HTERT RPE-1 (cell line): Measurements from ENCODE around the gene SDR42E2.
"Not testable (repeated sequence)": the region's sequence is repeated elsewhere in the genome, so short reads cannot be mapped to it uniquely, and the experiment has no call there.

Experiments used
- in situ Hi-C: fragments of 300-500 bp; cut with MboI; formaldehyde crosslinking; loops from 4 replicates; pipeline ENCODE4 v1.14.3; 2020; ENCODE audit warnings: low sequenced_read_pairs

Gene SDR42E2

DNA sequence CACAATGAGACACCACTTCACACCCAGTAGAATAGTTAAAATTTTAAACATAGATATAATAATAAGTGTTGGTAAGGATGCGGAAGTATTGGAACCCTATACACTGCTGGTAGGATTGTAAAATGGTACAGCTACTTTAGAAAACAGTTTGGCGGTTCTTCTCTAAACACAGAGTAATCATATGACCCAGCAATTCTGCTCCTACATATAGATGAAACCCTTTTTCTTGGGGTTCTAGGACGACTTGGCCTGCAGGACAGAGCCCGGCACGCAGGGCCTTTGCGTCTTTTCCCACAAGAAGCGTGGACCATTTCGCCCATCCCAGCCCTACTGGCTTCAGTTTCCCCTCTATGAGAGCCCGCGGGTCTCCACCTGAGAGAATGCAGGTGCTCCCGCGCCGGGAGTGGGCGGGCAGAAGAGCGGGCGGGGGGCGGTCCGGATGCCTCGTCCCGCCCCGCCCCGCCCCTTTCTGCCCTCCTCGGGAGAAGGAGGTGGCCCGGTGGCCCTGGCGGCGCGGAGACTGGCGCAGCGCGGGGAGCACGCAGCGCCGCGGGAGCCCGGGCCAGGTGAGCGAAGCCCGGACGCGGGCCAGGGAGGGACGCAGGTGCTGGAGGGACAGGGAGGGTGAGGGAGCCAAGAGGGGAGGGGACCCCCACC is at the start of gene SDR42E2:
Gene SDR42E2 (plus strand): TSS at position 508 of the 657 bp plus-strand sequence. CDS start 3,077 bp downstream, outside the sequence.
- in situ Hi-C loops = no loop called here

DNA sequence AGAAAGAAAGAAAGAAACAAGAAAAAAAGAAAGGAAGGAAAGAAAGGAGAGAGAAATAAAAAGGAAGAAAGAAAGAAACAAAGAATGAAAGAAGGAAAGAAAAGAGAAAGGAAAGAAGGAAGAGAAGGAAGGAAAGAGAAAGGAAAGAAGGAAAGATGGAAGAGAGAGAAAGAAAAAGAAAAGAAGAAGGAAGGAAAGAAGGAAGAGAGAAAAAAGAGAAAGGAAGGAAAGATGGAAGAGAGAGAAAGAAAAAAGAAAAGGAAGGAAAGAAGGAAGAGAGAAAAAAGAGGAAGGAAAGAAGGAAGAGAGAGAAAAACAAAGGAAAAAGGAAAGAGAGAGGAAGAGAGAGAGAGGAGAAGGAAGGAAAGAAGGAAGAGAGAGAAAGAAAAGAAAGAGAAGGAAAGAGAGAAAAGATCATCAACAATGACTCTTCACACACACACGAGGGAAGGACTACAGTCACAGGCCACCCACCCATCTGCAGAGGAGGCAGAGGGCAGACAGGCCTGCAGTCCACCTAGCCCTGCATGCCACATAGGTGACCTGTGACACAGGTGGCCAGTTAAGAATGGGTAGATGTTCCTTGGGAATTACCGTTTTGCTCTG is 46.1 kb upstream of the SDR42E2 start:
- in situ Hi-C loops = no loop called here

DNA sequence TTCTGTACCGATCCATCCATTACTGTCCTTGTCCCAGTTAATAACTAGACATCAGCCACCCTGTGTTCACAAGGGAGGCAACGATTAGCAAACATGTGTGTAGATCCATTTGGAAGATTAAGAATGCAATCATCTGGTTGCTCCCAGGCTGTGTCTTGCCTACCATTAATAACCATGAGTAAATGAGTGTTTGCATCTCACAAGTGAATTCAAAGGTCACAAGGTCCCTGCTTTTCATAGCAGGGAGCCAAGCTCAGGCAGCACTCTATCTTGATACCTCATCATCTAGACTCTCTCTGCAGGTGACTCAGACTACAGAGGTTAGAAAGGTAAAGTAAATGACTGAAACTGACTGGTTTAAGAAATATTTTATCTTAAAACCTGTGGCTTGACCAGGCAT is 44.7 kb upstream of the SDR42E2 start:
- in situ Hi-C loops = no loop called here

DNA sequence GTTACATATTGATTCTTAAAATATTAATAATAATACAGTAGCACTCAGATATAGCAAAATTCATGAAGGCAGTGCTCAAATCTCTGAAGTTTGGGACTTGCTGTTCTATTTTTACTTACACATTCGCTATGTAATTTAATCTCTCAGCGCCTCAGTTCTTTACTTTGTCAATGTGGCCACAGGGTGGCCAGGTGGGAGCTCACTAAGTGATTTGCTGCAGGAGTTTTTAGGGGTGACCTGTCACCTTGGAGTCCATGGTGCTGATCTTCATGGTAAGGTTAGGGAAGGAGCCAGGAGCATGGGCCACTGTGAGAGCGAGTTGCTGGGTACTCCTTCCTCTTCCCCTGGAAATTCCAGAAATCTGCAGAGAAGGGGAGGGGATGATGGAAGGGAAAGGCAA is 41.9 kb upstream of the SDR42E2 start:
- in situ Hi-C loops = no loop called here

DNA sequence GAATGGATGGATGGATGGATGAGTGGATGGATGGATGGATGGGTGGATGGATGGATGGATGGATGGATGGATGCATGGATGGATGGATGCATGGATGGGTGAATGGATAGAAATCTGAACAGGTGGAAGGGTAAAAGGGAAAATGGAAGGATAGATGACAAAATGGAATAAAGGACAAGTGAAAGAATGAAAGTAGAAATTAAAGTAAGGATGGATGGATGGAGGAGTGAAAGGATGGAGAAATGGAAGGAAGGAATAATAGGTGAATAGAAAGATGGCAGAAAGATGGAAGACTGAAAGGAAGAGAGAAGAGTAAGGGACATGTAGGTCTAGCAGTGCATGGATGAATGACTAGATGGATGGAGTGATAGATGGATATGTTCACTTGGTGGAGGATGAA is 40.1 kb upstream of the SDR42E2 start:
- in situ Hi-C loops = no loop called here

DNA sequence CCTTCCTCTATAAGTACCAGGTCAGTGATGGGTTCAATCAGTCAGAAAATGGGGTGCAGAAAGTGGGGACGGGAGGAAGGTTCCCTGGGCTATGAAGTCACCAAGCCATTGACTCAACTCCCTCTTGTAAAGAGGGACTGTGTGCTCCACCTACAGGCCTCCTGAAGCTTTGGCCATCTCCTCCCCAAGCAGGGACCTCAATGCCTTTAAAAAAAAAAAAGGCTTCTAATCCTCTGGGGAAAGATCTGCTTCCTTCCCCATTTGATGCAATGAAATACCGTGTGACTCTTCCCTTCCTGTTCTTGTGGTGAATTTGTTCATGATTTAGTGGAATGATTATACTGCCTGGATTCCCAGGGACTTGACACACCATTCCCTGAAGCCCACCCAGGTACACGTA is 39.2 kb upstream of the SDR42E2 start:
- in situ Hi-C loops = no loop called here

DNA sequence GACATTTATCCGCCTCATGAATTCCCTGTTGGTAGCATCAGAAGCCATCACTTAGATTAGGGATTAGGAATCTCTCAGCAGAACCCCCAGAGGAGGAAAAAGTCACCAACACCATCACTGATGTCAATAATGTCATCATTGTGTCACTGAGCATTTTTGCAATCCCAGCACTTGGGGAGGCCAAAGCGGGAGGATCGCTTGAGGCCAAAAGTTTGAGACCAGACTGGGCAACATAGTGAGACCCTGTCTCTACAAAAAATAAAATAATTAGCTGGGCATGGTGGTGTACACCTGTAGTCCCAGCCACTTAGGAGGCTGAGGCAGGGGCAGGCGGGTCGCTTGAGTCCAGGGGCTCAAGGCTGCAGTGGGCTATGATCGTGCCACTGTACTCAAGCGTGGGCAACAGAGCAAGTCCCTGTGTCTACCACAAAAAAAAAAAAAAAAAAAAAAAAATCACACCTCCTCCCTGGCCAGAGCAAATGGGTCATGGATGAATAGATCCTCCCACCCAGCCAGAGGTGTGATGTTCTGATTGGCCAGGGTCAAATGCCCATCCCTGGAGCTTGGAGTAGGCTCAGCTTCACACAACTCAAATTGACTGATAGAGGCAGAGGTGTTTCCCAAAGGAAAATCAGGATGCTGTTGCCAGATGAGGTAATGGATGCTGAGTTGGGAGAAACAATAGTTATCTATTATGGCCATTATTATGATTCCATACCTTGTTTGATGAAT is 38.4 kb upstream of the SDR42E2 start:
- in situ Hi-C loops = no loop called here

DNA sequence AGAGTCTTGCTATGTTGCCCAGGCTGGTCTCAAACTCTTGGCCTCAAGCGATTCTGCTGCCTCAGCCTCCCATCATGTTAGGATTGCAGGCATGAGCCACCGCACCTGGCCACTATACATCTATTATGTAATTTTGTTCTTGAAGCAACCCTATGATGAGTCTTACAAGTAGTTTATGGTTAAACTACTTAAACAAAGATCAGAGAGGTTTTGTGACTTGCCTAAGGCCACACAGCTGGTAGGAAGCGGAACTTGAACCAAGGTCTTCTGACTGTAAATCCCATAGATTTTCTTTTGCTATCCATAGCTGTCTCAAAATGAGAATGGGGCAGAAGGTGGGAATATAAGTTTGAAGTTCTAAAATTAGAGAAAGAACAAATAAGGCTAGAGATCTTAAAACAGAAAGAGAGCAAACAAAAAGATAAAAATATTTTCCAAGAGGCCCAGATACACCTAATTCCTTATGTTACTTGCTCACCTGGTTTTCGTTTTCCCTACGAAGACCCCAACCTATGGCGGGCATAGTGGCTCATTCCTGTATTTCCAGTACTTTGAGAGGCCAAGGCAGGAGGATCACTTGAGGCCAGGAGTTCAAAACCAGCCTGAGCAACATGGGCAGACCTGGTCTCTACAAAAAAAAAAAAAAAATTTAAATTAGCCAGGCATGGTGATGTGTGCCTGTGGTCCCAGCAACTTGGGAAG is 37.6 kb upstream of the SDR42E2 start:
- in situ Hi-C loops = no loop called here

DNA sequence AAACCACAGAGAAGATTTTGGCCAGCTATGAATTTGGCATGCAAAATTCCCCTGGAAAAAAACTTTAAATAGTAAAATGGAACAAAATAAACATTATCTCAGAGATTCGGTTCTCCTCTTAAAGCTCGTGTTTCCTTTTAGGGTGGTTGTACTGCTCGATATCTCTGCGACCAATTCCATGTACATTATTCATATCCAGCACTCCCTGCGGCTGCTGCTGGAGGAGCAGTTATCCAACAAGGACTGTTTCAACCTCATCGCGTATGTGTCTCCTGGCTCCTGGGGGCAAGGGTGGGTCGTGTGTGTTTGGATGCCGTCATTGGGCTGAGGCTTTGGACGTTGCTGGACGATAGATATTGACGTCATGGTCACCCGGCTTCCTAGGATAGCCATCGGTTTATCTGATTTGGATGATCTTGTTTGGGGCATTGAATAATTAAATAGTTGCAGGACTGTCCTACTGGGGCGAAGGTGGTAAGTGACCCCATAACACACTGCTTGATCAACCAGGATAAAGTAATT is 36.2 kb upstream of the SDR42E2 start:
- in situ Hi-C loops = no loop called here

DNA sequence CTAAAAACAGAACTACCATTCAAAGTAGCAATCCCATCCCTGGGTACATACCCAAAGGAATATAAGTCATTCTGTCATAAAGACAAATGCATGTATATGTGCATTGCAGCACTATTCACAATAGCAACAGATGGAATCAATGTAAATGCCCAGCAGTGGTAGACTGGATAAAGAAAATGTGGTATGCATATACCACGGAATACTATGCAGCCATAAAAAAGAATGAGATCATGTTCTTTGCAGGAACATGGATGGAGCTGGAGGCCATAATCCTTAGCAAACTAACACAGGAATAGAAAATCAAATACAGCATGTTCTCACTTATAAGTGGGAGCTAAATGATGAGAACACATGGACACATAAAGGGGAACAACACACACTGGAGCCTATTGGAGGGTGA is 33.8 kb upstream of the SDR42E2 start:
- in situ Hi-C loops = not testable (repeated sequence)

DNA sequence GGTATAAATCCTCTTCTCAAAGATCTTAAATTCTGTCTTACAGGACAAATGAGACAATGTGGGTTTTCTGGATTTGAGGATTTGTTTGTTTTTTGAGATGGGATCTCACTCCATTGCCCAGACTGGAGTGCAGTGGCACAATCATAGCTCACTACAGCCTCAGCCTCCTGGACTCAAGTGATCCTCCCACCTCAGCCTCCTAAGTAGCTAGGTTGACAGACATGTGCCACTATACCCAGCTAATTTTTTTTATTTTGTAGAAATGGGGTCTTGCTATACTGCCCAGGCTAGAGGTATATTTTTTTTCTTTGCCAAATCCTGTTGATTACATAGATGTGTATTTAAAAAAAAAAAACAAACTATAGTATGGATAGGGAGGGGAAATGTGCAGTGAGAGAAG is 31.8 kb upstream of the SDR42E2 start:
- in situ Hi-C loops = no loop called here

DNA sequence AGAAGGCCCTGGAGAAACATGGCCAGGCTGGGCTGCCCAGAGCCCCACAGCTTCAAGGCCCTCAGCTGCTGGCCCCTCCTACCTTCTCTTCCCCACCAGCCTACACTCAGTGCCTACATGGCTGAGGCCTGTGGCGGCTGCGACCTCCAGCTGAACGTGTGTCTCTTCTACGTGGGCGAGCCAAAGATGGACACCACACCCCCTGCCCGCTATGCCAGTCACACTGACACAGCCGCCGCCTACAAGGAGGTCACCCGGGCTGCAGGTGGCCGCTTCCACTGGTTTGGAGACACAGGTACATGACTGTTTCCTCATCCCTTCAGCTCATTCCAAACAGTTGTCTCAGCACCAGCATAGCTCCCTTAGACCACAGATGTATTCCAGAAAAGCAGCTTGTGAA is 29.5 kb upstream of the SDR42E2 start:
- in situ Hi-C loops = no loop called here

DNA sequence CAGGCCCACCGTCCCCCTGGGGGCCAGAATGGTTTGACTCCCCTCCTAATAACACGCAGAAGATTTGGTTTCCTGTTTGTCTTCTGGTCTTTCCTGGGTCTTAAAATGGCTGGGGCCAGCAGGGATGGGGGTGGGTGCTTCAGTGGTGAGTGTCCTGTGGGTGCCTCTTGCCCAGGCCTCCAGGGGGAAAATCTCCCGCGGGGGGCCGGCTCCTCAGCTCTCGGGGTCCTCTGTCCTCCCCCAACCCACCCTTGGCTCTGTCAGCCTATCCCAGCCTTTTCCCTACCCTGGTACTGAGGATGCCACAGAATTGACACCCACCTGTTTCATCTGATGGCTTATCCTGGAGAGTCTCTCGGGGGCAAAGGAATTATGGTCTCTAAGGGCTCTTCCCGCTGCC is 23.8 kb upstream of the SDR42E2 start:
- in situ Hi-C loops = no loop called here

DNA sequence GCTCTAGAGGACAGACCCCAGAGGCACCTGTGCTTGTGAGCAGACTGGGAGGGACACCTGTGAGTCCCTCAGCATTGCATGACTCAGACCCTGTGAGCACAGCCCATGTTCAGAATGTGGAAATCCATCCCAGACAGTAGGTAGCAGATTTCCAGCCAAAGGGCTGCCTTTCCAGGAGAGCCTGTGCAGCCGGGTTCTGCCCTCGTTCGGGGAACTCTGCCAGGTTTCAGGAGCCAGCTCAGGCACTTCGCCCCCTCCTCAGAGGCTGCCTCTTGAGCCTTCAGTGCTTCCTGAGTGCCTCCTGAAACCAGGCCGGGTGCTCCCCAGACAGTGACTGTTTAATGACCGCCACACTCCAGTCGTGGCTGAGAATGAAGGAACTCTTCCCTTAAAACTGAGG is 23.3 kb upstream of the SDR42E2 start:
- in situ Hi-C loops = no loop called here

DNA sequence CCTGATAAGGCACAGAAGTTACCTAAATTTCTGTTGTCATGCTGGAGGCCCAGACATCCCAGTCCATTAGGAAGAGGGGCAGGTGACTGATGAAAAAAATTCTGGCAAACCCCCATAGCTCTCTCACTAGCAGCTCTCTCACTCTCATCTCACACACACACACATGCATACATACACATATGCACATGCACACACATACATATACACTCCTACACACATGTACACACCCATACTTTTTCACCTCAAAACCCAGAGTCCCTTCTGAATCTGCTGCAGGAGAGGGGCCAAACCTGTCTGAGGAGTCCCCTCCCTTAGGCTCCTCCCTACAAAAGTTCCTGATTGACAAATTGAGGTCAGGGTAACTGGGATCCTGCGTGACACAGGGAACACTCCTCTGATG is 22.6 kb upstream of the SDR42E2 start:
- in situ Hi-C loops = no loop called here

DNA sequence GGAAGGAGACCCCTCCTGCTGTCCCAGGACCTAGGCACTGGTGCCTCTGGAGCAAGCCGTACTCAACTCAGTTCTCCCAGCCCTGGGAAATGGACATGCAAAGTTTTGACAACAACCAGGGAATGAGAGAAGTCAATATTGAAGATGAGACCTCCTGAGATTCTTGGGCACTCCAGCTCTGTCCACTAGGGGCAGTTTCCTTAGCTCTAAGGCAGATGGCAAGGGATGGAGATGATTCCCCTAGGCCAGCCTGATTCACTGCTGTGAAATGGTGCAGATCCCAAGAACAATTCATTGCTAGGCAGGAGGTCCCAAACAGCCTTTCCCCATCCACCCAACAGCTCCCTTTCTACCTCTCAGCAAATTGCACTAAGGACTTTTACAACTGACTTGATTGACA is 20.5 kb upstream of the SDR42E2 start:
- in situ Hi-C loops = no loop called here

DNA sequence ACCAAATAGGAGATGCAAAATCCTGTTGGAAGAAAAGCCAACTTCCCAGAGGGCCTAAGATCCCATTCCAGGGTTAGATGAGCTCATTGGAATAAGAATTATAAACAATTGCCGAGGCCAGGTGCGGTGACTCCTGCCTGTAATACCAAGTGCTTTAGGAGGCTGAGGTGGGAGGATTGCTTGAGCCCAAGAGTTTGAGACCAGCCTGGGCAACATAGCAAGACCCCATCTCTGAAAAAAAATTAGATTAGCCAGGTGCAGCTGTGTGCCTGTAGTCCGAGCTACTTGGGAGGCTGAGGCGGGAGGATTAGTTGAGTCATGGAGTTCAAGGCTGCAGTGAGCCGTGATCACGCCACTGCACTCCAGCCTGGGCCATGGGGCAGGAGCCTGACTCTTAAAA is 17.8 kb upstream of the SDR42E2 start:
- in situ Hi-C loops = no loop called here

DNA sequence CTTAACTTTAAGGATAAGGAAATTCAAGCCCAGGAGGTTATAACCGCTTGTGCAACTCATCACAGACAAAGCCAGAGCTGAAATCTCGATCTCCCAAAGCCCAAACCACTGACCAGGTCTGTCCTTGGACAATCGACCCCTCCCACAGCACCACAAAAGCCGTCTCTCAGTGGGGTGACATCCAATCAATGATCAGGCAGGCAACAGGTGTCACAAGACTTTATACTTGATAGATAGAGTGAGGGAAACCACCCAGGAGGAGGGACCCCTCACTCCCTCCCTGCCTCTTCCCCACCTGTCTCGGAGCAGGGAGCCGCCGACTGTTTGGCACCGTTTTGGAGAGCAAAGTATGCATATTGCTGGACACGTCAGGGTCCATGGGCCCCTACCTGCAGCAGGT is 14.5 kb upstream of the SDR42E2 start:
- in situ Hi-C loops = no loop called here

DNA sequence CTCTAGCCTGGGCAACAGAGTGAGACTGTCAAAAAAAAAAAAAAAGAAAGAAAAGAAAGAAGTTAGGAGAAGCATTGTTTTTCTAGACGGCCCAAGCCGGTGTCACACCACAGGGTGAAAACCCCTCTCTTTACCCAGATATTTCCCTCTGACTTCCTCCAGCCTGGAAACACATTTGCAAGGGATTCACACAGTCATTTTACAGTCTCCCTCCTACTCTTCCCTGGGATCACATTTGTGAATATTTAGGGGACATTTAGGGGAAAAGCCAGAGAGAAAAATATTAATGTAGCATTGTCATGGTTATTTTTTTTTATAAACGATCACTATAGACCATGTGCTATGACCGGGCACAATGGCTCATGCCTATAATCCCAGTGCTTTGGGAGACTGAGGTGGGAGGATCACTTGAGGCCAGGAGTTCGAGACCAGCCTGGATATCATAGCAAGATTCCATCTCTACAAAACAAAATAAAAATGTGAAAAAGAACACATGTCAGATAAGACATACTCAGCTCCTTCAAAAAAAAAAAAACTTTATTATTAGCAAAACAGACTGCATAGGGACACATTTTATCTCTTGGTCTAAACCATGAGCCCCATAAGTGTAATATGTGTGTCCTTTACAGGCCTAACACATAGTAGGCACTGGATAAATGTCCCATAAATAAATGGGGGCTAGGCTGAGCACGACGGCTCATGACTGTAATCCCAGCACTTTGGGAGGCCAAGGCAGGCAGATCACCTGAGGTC is 10.9 kb upstream of the SDR42E2 start:
- in situ Hi-C loops = no loop called here

DNA sequence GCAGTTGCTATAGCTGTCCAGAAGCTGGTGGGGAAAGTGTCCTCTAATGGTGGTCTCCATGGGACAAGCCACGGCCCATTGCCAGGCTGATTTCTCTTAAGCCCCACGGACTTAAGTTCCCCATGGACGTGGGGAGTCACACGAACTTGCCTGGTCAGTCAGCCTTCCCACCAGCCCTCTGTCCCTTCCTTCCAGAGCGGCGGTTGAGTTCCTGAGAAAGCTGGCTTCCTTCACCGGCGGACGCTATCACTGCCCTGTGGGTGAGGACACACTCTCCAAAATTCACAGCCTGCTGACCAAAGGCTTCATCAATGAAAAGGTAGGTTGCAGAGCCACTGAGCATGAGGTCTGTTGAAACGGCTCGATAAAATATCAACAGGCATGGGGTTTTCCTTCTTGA is 10.0 kb upstream of the SDR42E2 start:
- in situ Hi-C loops = no loop called here

DNA sequence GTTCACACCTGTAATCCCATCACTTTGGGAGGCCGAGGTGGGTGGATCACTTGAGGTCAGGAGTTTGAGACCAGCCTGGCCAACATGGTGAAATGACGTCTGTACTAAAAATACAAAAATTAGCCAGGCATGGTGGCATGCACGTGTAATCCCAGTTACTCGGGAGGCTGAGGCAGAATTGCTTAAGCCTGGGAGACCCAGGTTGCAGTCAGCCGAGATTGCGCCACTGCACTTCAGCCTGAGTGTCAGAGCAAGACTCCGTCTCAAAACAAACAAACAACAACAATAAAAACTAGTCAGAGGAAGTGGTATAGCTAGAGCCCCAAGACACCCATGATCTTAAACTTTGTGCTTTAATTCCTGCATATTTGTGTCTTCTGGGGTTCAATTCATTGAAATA is 9.2 kb upstream of the SDR42E2 start:
- in situ Hi-C loops = not testable (repeated sequence)
